ENCODE measurements around the gene TBC1D2. TPM values are rescaled to one million over a fixed set of nuclear protein-coding genes. Genes with fewer than 3 reads are reported as not detected.
A peak's percentile ranks its signal among the peaks of the same experiment; 100 is the strongest.

Gene TBC1D2
- total and polyA plus RNA-seq, 2 of the 13 experiments (the other 11 are each of a cell fraction or from before 2014, with no cell fraction given): 2.0 to 2.8 TPM

GRCh38 chr9:98289614-98290201 lies 34.3 kb upstream of the TBC1D2 start (continued):
- TF ChIP-seq, protein P1, sequence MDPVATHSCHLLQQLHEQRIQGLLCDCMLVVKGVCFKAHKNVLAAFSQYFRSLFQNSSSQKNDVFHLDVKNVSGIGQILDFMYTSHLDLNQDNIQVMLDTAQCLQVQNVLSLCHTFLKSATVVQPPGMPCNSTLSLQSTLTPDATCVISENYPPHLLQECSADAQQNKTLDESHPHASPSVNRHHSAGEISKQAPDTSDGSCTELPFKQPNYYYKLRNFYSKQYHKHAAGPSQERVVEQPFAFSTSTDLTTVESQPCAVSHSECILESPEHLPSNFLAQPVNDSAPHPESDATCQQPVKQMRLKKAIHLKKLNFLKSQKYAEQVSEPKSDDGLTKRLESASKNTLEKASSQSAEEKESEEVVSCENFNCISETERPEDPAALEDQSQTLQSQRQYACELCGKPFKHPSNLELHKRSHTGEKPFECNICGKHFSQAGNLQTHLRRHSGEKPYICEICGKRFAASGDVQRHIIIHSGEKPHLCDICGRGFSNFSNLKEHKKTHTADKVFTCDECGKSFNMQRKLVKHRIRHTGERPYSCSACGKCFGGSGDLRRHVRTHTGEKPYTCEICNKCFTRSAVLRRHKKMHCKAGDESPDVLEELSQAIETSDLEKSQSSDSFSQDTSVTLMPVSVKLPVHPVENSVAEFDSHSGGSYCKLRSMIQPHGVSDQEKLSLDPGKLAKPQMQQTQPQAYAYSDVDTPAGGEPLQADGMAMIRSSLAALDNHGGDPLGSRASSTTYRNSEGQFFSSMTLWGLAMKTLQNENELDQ (CRISPR knock-in tag; IDR thresholded peaks at IDR 0.05; ENCODE audit: borderline replicate concordance): no peak
- TF ChIP-seq IRF2 (CRISPR knock-in tag; IDR thresholded peaks at IDR 0.05) (no peak), ZNF263 (CRISPR knock-in tag; IDR thresholded peaks at IDR 0.05) (no peak)

- intact Hi-C loops (cut with micrococcal nuclease; ENCODE audit: unreplicated experiment) (no loop called here), in situ Hi-C loops (cut with HindIII; ENCODE audit: extremely low pct_ligation_motif_present, low pct_unique_long_range_greater_than_20kb) (no loop called here)
- TF ChIP-seq CBFB (CRISPR knock-in tag; IDR thresholded peaks at IDR 0.05) (no peak), ZNF781 (CRISPR knock-in tag; IDR thresholded peaks at IDR 0.05; ENCODE audit: borderline replicate concordance, not compliant biosample characterization) (no peak), ZNF160 (CRISPR knock-in tag; IDR thresholded peaks at IDR 0.05) (no peak), ZNF230 (CRISPR knock-in tag; IDR thresholded peaks at IDR 0.05) (no peak), ZNF354B (CRISPR knock-in tag; IDR thresholded peaks at IDR 0.05) (no peak), ZNF496 (CRISPR knock-in tag; IDR thresholded peaks at IDR 0.05; ENCODE audit: insufficient replicate concordance) (no peak), MAFK (conservative IDR thresholded peaks at IDR 0.05 in 1 of 2, IDR thresholded peaks at IDR 0.05 in 1 of 2; ENCODE audit: low read length in 2 of 2) (no peak), TGIF2 (CRISPR knock-in tag; IDR thresholded peaks at IDR 0.05) (no peak), ZNF34 (CRISPR knock-in tag; IDR thresholded peaks at IDR 0.05; ENCODE audit: borderline replicate concordance) (no peak), KDM5B (CRISPR knock-in tag; IDR thresholded peaks at IDR 0.05; ENCODE audit: borderline replicate concordance) (no peak), MLX (CRISPR knock-in tag; IDR thresholded peaks at IDR 0.05) (no peak)
- TF ChIP-seq, protein P2, sequence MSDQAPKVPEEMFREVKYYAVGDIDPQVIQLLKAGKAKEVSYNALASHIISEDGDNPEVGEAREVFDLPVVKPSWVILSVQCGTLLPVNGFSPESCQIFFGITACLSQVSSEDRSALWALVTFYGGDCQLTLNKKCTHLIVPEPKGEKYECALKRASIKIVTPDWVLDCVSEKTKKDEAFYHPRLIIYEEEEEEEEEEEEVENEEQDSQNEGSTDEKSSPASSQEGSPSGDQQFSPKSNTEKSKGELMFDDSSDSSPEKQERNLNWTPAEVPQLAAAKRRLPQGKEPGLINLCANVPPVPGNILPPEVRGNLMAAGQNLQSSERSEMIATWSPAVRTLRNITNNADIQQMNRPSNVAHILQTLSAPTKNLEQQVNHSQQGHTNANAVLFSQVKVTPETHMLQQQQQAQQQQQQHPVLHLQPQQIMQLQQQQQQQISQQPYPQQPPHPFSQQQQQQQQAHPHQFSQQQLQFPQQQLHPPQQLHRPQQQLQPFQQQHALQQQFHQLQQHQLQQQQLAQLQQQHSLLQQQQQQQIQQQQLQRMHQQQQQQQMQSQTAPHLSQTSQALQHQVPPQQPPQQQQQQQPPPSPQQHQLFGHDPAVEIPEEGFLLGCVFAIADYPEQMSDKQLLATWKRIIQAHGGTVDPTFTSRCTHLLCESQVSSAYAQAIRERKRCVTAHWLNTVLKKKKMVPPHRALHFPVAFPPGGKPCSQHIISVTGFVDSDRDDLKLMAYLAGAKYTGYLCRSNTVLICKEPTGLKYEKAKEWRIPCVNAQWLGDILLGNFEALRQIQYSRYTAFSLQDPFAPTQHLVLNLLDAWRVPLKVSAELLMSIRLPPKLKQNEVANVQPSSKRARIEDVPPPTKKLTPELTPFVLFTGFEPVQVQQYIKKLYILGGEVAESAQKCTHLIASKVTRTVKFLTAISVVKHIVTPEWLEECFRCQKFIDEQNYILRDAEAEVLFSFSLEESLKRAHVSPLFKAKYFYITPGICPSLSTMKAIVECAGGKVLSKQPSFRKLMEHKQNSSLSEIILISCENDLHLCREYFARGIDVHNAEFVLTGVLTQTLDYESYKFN (CRISPR knock-in tag; conservative IDR thresholded peaks at IDR 0.05): no peak
- Histone ChIP-seq H3K4me1 (ENCODE audit: insufficient read depth, low read length) (peaks cover 15% of the 10 kb centered on the region), H3K36me3 (replicated peaks in 1 of 2; ENCODE audit: control insufficient read depth in 1 of 2, insufficient read depth in 2 of 2, low read length in 2 of 2) (no peaks in the 10 kb centered on the region), H3K79me2 (ENCODE audit: insufficient read depth, low read length) (no peaks in the 10 kb centered on the region), H3K4me3 (replicated peaks in 1 of 3; ENCODE audit: insufficient read depth in 1 of 3, low read depth in 2 of 3, low read length in 3 of 3) (no peak overlapping the region), H3K27ac (ENCODE audit: extremely low read length, insufficient read depth, low read length) (no peak overlapping the region), H3K9ac (ENCODE audit: insufficient read depth, low read depth, low read length) (no peak overlapping the region), H3K4me2 (ENCODE audit: low read depth, low read length) (no peak overlapping the region), H3K27me3 (ENCODE audit: control insufficient read depth in 1 of 2, insufficient read depth in 2 of 2, low read length in 2 of 2) (peaks cover 3 to 27% of the 10 kb centered on the region in 2 experiments; a peak in 3 of 5 replicates), H3K9me3 (ENCODE audit: low read length) (no peaks in the 10 kb centered on the region), H4K20me1 (ENCODE audit: insufficient read depth, low read length) (no peaks in the 10 kb centered on the region), H2AFZ (ENCODE audit: low read length) (no peak overlapping the region)
- FAIRE-seq (peak; percentile 21), DNase-seq (ENCODE audit: low spot score) (peak; percentile 10), ATAC-seq (peak; percentile 83)
- no TSS peak for BruUV-seq (replicated peaks)
- POLR2A ChIA-PET: no interaction called here
- CTCF ChIA-PET (ENCODE audit: low intra/inter-chr PET ratio, low total read pairs): no interaction called here
- 33% methylated on average over 1 of the region's 5 CpGs for WGBS (ENCODE audit: low lambda C conversion rate)
Observed at GRCh38 chr9:98288881-98289280, 33.4 kb upstream of the TBC1D2 start.

Data from HepG2 (cell line).